ENCODE results near the gene SANBR.

DNA sequence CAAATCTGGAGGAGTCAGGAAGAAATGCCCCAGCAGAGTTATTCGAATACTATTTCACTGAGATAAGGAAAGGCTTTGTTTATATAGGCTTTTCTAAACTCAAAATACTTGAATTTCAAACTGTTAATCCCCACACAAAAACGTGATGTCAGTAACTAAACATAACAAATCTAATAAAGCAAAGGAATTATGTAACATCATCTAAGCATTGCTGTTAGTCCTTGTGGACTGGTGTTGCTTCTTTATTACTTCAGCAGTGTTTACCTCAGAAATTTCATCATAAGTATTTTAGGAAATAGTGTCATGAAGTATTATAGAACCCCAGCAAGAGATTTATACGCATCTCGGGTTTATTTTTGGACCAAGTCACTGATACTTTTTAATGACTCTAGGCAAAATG, 19.7 kb upstream of the SANBR start:
- no peak for TF ChIP-seq POLR2A (IDR thresholded peaks at IDR 0.05; ENCODE audit: low read length)
- TF ChIP-seq GATA1 (IDR thresholded peaks at IDR 0.05; ENCODE audit: low read depth, low read length): no peak
